Measurements from ENCODE around the gene MAB21L2. TPM values are rescaled to one million over a fixed set of nuclear protein-coding genes. Genes with fewer than 3 reads are reported as not detected.
"Not testable (repeated sequence)": the region's sequence is repeated elsewhere in the genome, so short reads cannot be mapped to it uniquely, and the experiment has no call there.

MAB21L2 gene
- total and polyA plus RNA-seq, 5 donors from 2014 or later = 0.14 to 0.17 TPM; not detected in 3

DNA sequence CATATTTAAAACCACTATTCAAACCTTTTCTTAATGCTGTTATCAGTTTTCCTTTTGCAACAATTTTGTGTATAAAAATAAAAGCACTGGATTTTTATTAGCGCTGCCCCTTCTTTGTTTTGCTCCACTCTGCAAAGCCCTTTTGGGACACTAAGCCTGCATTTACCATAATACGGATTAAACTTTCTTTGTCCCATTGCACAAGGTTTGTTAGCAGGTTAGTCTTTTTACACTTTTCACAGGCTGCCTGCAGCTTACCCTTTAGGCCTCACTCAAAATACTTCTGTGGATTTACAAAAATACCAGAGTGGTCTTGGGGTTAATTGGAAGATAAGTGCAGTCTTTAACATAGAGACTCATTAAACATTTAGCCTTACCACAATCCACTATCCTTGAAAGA is 35.7 kb upstream of the MAB21L2 start:
- no peak overlapping the region for H3K27ac ChIP-seq (ENCODE audit: insufficient read depth, low read length, poor library complexity, severe bottlenecking)
- Mint-ChIP-seq H3K4me1 (peaks cover 0 to 11% (median 4%) of the 10 kb centered on the region in 4 donors), H3K36me3 (peaks cover 5% of the 10 kb centered on the region), H3K27ac (no peak overlapping the region), H3K9me3 (no peaks in the 10 kb centered on the region), H3K27me3 (no peaks in the 10 kb centered on the region), H3K4me3 (no peak overlapping the region)
- no peaks in the 10 kb centered on the region for H3K36me3 ChIP-seq (ENCODE audit: control insufficient read depth, insufficient read depth, low read length)
- no peak overlapping the region for H3K4me3 ChIP-seq (ENCODE audit: low read depth, low read length)
- H3K27me3 ChIP-seq (ENCODE audit: control insufficient read depth, insufficient read depth, low read length) = no peaks in the 10 kb centered on the region
- DNase-seq = no peak
- no peaks in the 10 kb centered on the region for H3K4me1 ChIP-seq (ENCODE audit: control insufficient read depth, insufficient read depth, low read length, poor library complexity, severe bottlenecking)
- ATAC-seq (ENCODE audit: low read depth in 2 of 2) = no peak
- no peaks in the 10 kb centered on the region for H3K9me3 ChIP-seq (ENCODE audit: control insufficient read depth in 2 of 2, low read length in 2 of 2)

DNA sequence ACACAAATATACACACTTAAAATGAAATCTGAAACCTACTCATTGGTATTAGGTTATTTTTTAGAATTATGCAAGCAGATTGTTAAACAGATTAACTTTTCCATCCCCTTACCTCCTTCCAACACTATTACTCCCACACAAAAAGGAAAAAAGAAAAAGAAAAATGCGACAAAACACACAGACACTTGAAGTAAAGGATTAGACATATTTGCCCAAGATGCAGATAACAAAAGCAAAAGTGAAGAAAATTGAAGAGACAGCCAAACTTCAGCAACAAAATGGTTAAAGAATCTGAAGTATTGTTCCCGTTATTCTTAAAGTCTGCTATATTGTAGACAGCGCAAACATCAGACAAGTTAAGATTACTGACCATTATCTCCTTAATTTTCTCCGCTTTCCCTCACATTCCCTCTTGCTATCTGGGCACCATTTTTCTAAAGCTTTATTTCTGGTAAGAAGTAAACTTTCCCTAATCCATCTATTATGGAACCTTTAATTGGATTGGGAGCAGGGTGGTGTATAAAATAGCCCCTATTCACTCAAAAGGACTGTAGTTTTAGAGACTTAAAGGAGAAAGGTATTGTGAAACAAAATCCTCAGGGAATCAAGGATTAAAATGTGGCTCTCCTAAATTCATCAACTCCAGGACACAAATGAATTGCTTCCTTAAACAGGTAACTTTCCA is 34.7 kb upstream of the MAB21L2 start:
- Histone ChIP-seq H3K9me3 (ENCODE audit: control insufficient read depth in 2 of 2, low read length in 2 of 2) (no peaks in the 10 kb centered on the region), H3K36me3 (ENCODE audit: control insufficient read depth, insufficient read depth, low read length) (no peaks in the 10 kb centered on the region), H3K27ac (ENCODE audit: insufficient read depth, low read length, poor library complexity, severe bottlenecking) (no peak overlapping the region), H3K27me3 (ENCODE audit: control insufficient read depth, insufficient read depth, low read length) (no peaks in the 10 kb centered on the region), H3K4me3 (ENCODE audit: low read depth, low read length) (no peak overlapping the region), H3K4me1 (ENCODE audit: control insufficient read depth, insufficient read depth, low read length, poor library complexity, severe bottlenecking) (no peaks in the 10 kb centered on the region)
- ATAC-seq (ENCODE audit: low read depth in 2 of 2) (no peak), DNase-seq (no peak)
- no peak overlapping the region for H3K4me3 Mint-ChIP-seq
- H3K27me3 Mint-ChIP-seq = no peaks in the 10 kb centered on the region
- H3K36me3 Mint-ChIP-seq = peaks cover 10% of the 10 kb centered on the region
- peaks cover 0 to 13% (median 5%) of the 10 kb centered on the region in 4 donors for H3K4me1 Mint-ChIP-seq
- peak overlapping the region in 1 of 3 donors; percentile 41 for H3K27ac Mint-ChIP-seq
- no peaks in the 10 kb centered on the region for H3K9me3 Mint-ChIP-seq

DNA sequence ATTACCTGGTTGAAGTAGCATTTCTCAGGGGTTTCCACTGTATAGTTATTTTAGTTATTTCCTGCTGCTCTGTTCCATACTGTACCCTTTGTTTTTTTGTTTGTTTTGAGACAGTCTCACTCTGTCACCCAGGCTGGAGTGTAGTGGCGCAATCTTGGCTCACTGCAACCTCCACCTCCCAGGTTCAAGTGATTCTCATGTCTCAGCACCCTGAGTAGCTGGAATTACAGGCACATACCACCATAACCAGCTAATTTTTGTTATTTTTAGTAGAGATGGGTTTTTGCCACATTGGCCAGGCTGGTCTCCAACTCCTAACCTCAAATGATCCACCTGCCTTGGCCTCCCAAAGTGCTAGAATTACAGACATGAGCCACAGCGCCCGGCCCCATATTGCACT is 24.1 kb upstream of the MAB21L2 start:
- not testable (repeated sequence) for ATAC-seq (ENCODE audit: low read depth in 2 of 2)
- H3K36me3 Mint-ChIP-seq = peaks cover 38% of the 10 kb centered on the region

DNA sequence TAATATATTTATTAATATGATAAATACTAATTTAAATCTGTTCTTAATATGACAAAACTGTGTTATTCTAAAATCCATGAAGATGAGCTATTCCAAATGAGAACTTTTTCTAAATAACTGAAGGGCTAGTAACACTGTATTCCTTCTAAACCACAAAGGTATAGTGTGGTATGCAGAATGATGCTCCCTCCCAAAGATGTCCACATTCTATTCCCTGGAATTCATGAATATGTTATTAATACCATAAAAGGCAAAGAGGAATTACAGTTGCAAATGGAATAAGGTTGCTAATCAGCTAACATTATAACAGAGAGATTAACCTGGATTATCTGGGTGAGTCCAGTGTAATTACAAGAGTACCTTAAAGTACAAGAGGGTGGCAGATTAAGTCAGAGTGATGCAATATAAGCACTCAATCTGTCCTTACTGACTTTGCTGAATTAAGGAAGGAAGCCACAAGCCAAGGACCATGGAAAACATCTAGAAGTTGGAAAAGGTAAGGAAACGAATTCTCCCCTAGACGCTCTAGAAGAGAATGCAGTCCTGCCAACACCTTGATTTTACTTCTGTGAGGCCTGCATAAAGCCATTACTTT is 20.7 kb upstream of the MAB21L2 start:
- no peaks in the 10 kb centered on the region for H3K27me3 Mint-ChIP-seq
- peaks cover 44% of the 10 kb centered on the region for H3K36me3 Mint-ChIP-seq
- ATAC-seq (ENCODE audit: low read depth in 2 of 2) (no peak), DNase-seq (no peak)
- peaks cover 0 to 8% (median 3%) of the 10 kb centered on the region in 7 donors for H3K9me3 Mint-ChIP-seq
- Histone ChIP-seq H3K27ac (ENCODE audit: insufficient read depth, low read length, poor library complexity, severe bottlenecking) (no peak overlapping the region), H3K4me1 (ENCODE audit: control insufficient read depth, insufficient read depth, low read length, poor library complexity, severe bottlenecking) (no peaks in the 10 kb centered on the region), H3K4me3 (ENCODE audit: low read depth, low read length) (no peak overlapping the region), H3K27me3 (ENCODE audit: control insufficient read depth, insufficient read depth, low read length) (no peaks in the 10 kb centered on the region), H3K36me3 (ENCODE audit: control insufficient read depth, insufficient read depth, low read length) (peaks cover 9% of the 10 kb centered on the region), H3K9me3 (ENCODE audit: control insufficient read depth in 2 of 2, low read length in 2 of 2) (no peaks in the 10 kb centered on the region)
- H3K27ac Mint-ChIP-seq = no peak overlapping the region
- no peak overlapping the region for H3K4me3 Mint-ChIP-seq
- peaks cover 0 to 9% (median 6%) of the 10 kb centered on the region in 4 donors for H3K4me1 Mint-ChIP-seq

More for the DNA sequence above, 24.1 kb upstream of the MAB21L2 start:
- not testable (repeated sequence) for H3K9me3 ChIP-seq (ENCODE audit: control insufficient read depth in 2 of 2, low read length in 2 of 2); H3K27me3 ChIP-seq (ENCODE audit: control insufficient read depth, insufficient read depth, low read length); H3K4me1 Mint-ChIP-seq; H3K27ac Mint-ChIP-seq; H3K4me3 Mint-ChIP-seq; H3K4me1 ChIP-seq (ENCODE audit: control insufficient read depth, insufficient read depth, low read length, poor library complexity, severe bottlenecking); H3K9me3 Mint-ChIP-seq; H3K27me3 Mint-ChIP-seq; H3K27ac ChIP-seq (ENCODE audit: insufficient read depth, low read length, poor library complexity, severe bottlenecking); DNase-seq; H3K4me3 ChIP-seq (ENCODE audit: low read depth, low read length)
- H3K36me3 ChIP-seq (ENCODE audit: control insufficient read depth, insufficient read depth, low read length) = peaks cover 13% of the 10 kb centered on the region

DNA sequence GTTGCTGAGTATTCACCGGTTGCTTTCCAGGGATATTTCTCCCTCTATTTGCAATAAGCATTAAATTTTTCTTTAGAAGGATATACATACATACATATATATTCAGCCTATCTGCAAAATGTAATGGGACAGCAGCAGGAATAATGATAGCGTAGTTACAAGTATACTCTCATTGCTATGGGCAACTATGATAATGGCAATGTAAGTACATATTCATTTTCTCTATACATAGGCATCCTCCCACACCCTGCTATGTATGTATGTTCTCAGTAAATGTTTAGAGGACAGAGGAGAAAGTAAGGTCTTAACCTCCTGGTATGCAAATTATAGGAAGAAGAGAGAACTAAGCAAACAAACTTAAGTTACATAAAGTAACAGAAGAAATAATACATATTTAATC is 19.7 kb upstream of the MAB21L2 start:
- H3K36me3 Mint-ChIP-seq = peaks cover 43% of the 10 kb centered on the region

DNA sequence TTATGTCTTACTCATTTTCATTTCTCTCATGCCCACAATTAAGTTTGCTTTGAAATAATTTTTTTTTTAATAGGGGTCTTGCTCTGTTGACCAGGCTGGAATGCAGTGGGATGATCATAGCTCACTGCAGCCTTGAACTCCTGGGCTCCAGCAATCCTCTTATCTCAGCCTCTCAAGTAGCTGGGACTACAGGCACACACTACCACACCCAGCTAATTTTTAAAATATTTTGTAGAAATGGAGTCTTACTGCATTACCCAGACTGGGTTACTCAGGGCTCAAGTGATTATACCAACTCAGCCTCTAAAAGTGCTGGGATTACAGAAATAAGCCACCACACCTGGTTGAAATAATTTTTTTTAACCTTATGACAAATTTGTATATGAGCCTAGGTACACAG is 19.2 kb upstream of the MAB21L2 start:
- no peak overlapping the region for H3K27ac Mint-ChIP-seq
- H3K4me3 Mint-ChIP-seq = no peak overlapping the region
- H3K27me3 ChIP-seq (ENCODE audit: control insufficient read depth, insufficient read depth, low read length) = no peaks in the 10 kb centered on the region
- no peaks in the 10 kb centered on the region for H3K4me1 ChIP-seq (ENCODE audit: control insufficient read depth, insufficient read depth, low read length, poor library complexity, severe bottlenecking)
- H3K4me1 Mint-ChIP-seq = peaks cover 6 to 15% (median 8%) of the 10 kb centered on the region in 4 donors
- peaks cover 9% of the 10 kb centered on the region for H3K36me3 ChIP-seq (ENCODE audit: control insufficient read depth, insufficient read depth, low read length)
- H3K4me3 ChIP-seq (ENCODE audit: low read depth, low read length) = no peak overlapping the region
- H3K27ac ChIP-seq (ENCODE audit: insufficient read depth, low read length, poor library complexity, severe bottlenecking) = no peak overlapping the region
- peaks cover 0 to 8% (median 1%) of the 10 kb centered on the region in 7 donors for H3K9me3 Mint-ChIP-seq
- ATAC-seq (ENCODE audit: low read depth in 2 of 2) (no peak), DNase-seq (no peak)
- no peaks in the 10 kb centered on the region for H3K27me3 Mint-ChIP-seq
- H3K36me3 Mint-ChIP-seq = peaks cover 39% of the 10 kb centered on the region
- H3K9me3 ChIP-seq (ENCODE audit: control insufficient read depth in 2 of 2, low read length in 2 of 2) = no peaks in the 10 kb centered on the region

More for the DNA sequence above, 19.7 kb upstream of the MAB21L2 start:
- Histone ChIP-seq H3K9me3 (ENCODE audit: control insufficient read depth in 2 of 2, low read length in 2 of 2) (no peaks in the 10 kb centered on the region), H3K4me1 (ENCODE audit: control insufficient read depth, insufficient read depth, low read length, poor library complexity, severe bottlenecking) (no peaks in the 10 kb centered on the region), H3K36me3 (ENCODE audit: control insufficient read depth, insufficient read depth, low read length) (peaks cover 9% of the 10 kb centered on the region), H3K27me3 (ENCODE audit: control insufficient read depth, insufficient read depth, low read length) (no peaks in the 10 kb centered on the region), H3K27ac (ENCODE audit: insufficient read depth, low read length, poor library complexity, severe bottlenecking) (no peak overlapping the region), H3K4me3 (ENCODE audit: low read depth, low read length) (no peak overlapping the region)
- Mint-ChIP-seq H3K9me3 (peaks cover 0 to 8% (median 1%) of the 10 kb centered on the region in 7 donors), H3K4me1 (peaks cover 5 to 11% (median 8%) of the 10 kb centered on the region in 4 donors), H3K27ac (no peak overlapping the region), H3K27me3 (no peaks in the 10 kb centered on the region), H3K4me3 (no peak overlapping the region)
- ATAC-seq (ENCODE audit: low read depth in 2 of 2) (no peak), DNase-seq (no peak)

DNA sequence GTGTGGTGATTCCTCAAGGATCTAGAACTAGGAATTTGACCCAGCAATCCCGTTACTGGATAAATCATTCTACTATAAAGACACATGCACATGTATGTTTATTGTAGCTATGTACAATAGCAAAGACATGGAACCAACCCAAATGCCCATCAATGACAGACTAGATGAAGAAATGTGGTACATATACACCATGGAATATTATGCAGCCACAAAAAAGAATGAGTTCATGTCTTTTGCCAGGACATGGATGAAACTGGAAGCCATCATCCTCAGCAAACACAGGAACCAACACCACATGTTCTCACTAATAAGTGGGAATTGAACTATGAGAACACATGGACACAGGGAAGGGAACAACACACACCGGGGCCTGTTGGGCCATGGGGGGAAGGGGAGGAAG is 17.0 kb upstream of the MAB21L2 start:
- not testable (repeated sequence) for H3K9me3 ChIP-seq (ENCODE audit: control insufficient read depth in 2 of 2, low read length in 2 of 2); H3K9me3 Mint-ChIP-seq; H3K36me3 ChIP-seq (ENCODE audit: control insufficient read depth, insufficient read depth, low read length); H3K27ac ChIP-seq (ENCODE audit: insufficient read depth, low read length, poor library complexity, severe bottlenecking); ATAC-seq (ENCODE audit: low read depth in 2 of 2); H3K4me1 ChIP-seq (ENCODE audit: control insufficient read depth, insufficient read depth, low read length, poor library complexity, severe bottlenecking); H3K27me3 Mint-ChIP-seq; H3K4me3 Mint-ChIP-seq; H3K27me3 ChIP-seq (ENCODE audit: control insufficient read depth, insufficient read depth, low read length); H3K4me3 ChIP-seq (ENCODE audit: low read depth, low read length); DNase-seq
- Mint-ChIP-seq H3K4me1 (peaks cover 6 to 20% (median 8%) of the 10 kb centered on the region in 4 donors), H3K27ac (peak overlapping the region in 1 of 3 donors; percentile 87), H3K36me3 (peaks cover 40% of the 10 kb centered on the region)

DNA sequence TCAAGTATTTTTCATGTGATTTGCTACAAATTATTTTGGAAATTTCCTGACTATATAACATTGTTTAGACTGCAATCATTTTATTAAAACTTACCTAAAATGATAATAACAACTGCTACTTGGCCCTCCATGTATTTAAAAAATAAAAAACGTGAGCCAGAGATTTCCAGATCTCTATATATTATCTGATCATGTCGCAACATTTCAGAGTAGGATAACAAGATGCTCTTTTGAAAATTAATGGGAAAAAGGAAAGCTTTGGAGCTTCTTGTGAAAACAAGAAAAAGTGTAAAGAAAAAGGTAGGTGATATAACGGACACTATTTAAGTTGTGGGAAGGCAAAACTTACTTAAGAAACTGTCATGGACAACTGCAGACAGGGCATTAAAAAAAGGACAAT is 14.9 kb upstream of the MAB21L2 start:
- H3K4me3 Mint-ChIP-seq = no peak overlapping the region
- no peaks in the 10 kb centered on the region for H3K9me3 ChIP-seq (ENCODE audit: control insufficient read depth in 2 of 2, low read length in 2 of 2)
- H3K9me3 Mint-ChIP-seq = peaks cover 0 to 8% (median 0%) of the 10 kb centered on the region in 7 donors
- peaks cover 6 to 23% (median 8%) of the 10 kb centered on the region in 4 donors for H3K4me1 Mint-ChIP-seq
- no peaks in the 10 kb centered on the region for H3K4me1 ChIP-seq (ENCODE audit: control insufficient read depth, insufficient read depth, low read length, poor library complexity, severe bottlenecking)
- no peaks in the 10 kb centered on the region for H3K27me3 ChIP-seq (ENCODE audit: control insufficient read depth, insufficient read depth, low read length)
- DNase-seq (no peak), ATAC-seq (ENCODE audit: low read depth in 2 of 2) (no peak)
- no peak overlapping the region for H3K27ac Mint-ChIP-seq
- H3K36me3 ChIP-seq (ENCODE audit: control insufficient read depth, insufficient read depth, low read length) = peaks cover 8% of the 10 kb centered on the region
- H3K36me3 Mint-ChIP-seq = peaks cover 31% of the 10 kb centered on the region
- no peak overlapping the region for H3K4me3 ChIP-seq (ENCODE audit: low read depth, low read length)
- H3K27me3 Mint-ChIP-seq = no peaks in the 10 kb centered on the region
- H3K27ac ChIP-seq (ENCODE audit: insufficient read depth, low read length, poor library complexity, severe bottlenecking) = no peak overlapping the region

All from CD4-positive, CD25-positive, alpha-beta regulatory T cell (primary cell).